Right renal cortex interstitium (tissue), 3 donors: Measurements from ENCODE around the gene ZCCHC7. TPM values are rescaled to one million over a fixed set of nuclear protein-coding genes. Genes with fewer than 3 reads are reported as not detected.
"Not testable (repeated sequence)": the region's sequence is repeated elsewhere in the genome, so short reads cannot be mapped to it uniquely, and the experiment has no call there.

ENCODE experiments used
- DNase-seq, 3 donors: peaks; one replicate each; pipeline ENCODE4 v3.0.0-alpha.2; 2013; ENCODE audit warnings: low read depth in 3 of 3, low spot score in 2 of 3
- polyA plus RNA-seq, 3 donors: library from polyadenylated mRNA; unstranded; fragments of 120-200 nt; gene quantifications; one replicate each; pipeline ENCODE4 v1.2.1, GENCODE V29; 2013; ENCODE audit not compliant: insufficient read length in 3 of 3

Gene ZCCHC7
- polyA plus RNA-seq, 3 donors, result 23.2 to 27.6 (median 27.2) TPM

- DNase-seq, result no peak
Measured at GRCh38 chr9:37119360-37119759, 1.0 kb upstream of the ZCCHC7 start.

- peak in 2 of 3 donors; percentile 1 to 15 for DNase-seq
Measured at GRCh38 chr9:37120843-37121335, 515 bp downstream of the ZCCHC7 start.

GRCh38 chr9:37121881-37122280 lies 1.5 kb downstream of the ZCCHC7 start:
- no peak for DNase-seq

GRCh38 chr9:37126214-37126788 lies 5.9 kb downstream of the ZCCHC7 start:
- no peak for DNase-seq

GRCh38 chr9:37127018-37127417 lies 6.6 kb downstream of the ZCCHC7 start:
- no peak for DNase-seq

- DNase-seq, result no peak
Measured at GRCh38 chr9:37128051-37128450, 7.7 kb downstream of the ZCCHC7 start.

- no peak for DNase-seq
Measured at GRCh38 chr9:37134166-37134565, 13.8 kb downstream of the ZCCHC7 start.

GRCh38 chr9:37141015-37141414 lies 20.6 kb downstream of the ZCCHC7 start:
- DNase-seq, result no peak

GRCh38 chr9:37144762-37145161 lies 24.4 kb downstream of the ZCCHC7 start:
- DNase-seq, result no peak

GRCh38 chr9:37146410-37146809 lies 26.0 kb downstream of the ZCCHC7 start:
- no peak for DNase-seq

GRCh38 chr9:37148181-37148580 lies 27.8 kb downstream of the ZCCHC7 start:
- DNase-seq, result no peak

- DNase-seq, result no peak
Measured at GRCh38 chr9:37149666-37150308, 29.4 kb downstream of the ZCCHC7 start.

- no peak for DNase-seq
Measured at GRCh38 chr9:37150415-37150814, 30.0 kb downstream of the ZCCHC7 start.

GRCh38 chr9:37151812-37152211 lies 31.4 kb downstream of the ZCCHC7 start:
- DNase-seq, result no peak

- DNase-seq, result no peak
Measured at GRCh38 chr9:37152365-37152764, 32.0 kb downstream of the ZCCHC7 start.

- DNase-seq, result no peak
Measured at GRCh38 chr9:37155601-37156000, 35.2 kb downstream of the ZCCHC7 start.

- DNase-seq, result no peak
Measured at GRCh38 chr9:37156205-37156604, 35.8 kb downstream of the ZCCHC7 start.

GRCh38 chr9:37156781-37157356 lies 36.5 kb downstream of the ZCCHC7 start:
- DNase-seq, result no peak

GRCh38 chr9:37157726-37158377 lies 37.5 kb downstream of the ZCCHC7 start:
- DNase-seq, result no peak

GRCh38 chr9:37163299-37163698 lies 42.9 kb downstream of the ZCCHC7 start:
- DNase-seq, result no peak

- DNase-seq, result not testable (repeated sequence)
Measured at GRCh38 chr9:37164335-37164734, 44.0 kb downstream of the ZCCHC7 start.

GRCh38 chr9:37165644-37166043 lies 45.3 kb downstream of the ZCCHC7 start:
- DNase-seq, result no peak
